H1 (cell line): ENCODE measurements around the gene KCNK3. TPM values are rescaled to one million over a fixed set of nuclear protein-coding genes. Genes with fewer than 3 reads are reported as not detected.

ENCODE experiments used
- CTCF ChIA-PET: fragments of 300-600 bp; sonication (Branson Sonifier 250); formaldehyde crosslinking; loops from one replicate; lab custom pipeline; 2021; ENCODE audit not compliant: partially characterized antibody; lab: Charles Lee
- POLR2A ChIA-PET: fragments of 300-600 bp; sonication (Branson Sonifier 250); formaldehyde crosslinking; loops from one replicate; lab custom pipeline; 2021; ENCODE audit warnings: inconsistent platforms; ENCODE audit not compliant: partially characterized antibody; lab: Charles Lee
- DNase-seq, 2 experiments: peaks; one replicate each; pipeline versions ENCODE4 v3.0.0 to v3.0.0-alpha.2; 2010 to 2022; ENCODE audit warnings: low spot score in 2 of 2, low read depth in 1 of 2, mixed read lengths in 1 of 2
- FAIRE-seq: peaks from 2 replicates; lab custom pipeline; 2011; peaks lifted over from hg19 to GRCh38; lab: Jason Lieb, UNC
- H2AFZ ChIP-seq: 2 replicates; pipeline ENCODE4 v1.8.1; 2012; ENCODE audit warnings: low read length, inconsistent platforms
- H2AK5ac ChIP-seq: 2 replicates; pipeline ENCODE4 v1.6.1; 2013; ENCODE audit warnings: low read depth, low read length
- H2BK120ac ChIP-seq: replicated peaks from 2 replicates; pipeline ENCODE3; 2013; ENCODE audit warnings: low read depth, low read length, inconsistent platforms
- H2BK12ac ChIP-seq: 2 replicates; pipeline ENCODE4 v1.6.1; 2013; ENCODE audit warnings: low read depth, low read length
- H2BK15ac ChIP-seq: 2 replicates; pipeline ENCODE4 v1.6.1; 2013; ENCODE audit warnings: low read length
- H2BK20ac ChIP-seq: 2 replicates; pipeline ENCODE4 v1.6.1; 2013; ENCODE audit warnings: low read length
- H2BK5ac ChIP-seq: 2 replicates; pipeline ENCODE4 v1.6.1; 2013; ENCODE audit warnings: low read depth, low read length
- H3K14ac ChIP-seq: 2 replicates; pipeline ENCODE4 v1.6.1; 2013; ENCODE audit warnings: inconsistent platforms; ENCODE audit not compliant: insufficient read length
- H3K18ac ChIP-seq: 2 replicates; pipeline ENCODE4 v1.6.1; 2013; ENCODE audit warnings: low read length; ENCODE audit errors: extremely low read depth
- H3K23ac ChIP-seq: 2 replicates; pipeline ENCODE4 v1.6.1; 2013; ENCODE audit warnings: inconsistent platforms; ENCODE audit not compliant: insufficient read length
- H3K23me2 ChIP-seq: 2 replicates; pipeline ENCODE4 v1.6.1; 2013; ENCODE audit warnings: low read depth, low read length
- H3K27ac ChIP-seq: 2 replicates; pipeline ENCODE4 v1.6.1; 2011; ENCODE audit warnings: low read depth, low read length, inconsistent platforms
- H3K27me3 ChIP-seq, 4 experiments: replicated peaks in 1 of 4; 1 replicate in 1 of 4; 2 replicates in 3 of 4; pipeline versions ENCODE4 v1.6.1 to v1.8.1; 2011 to 2013; ENCODE audit warnings: low read length in 3 of 4, mild to moderate bottlenecking in 3 of 4, inconsistent platforms in 2 of 4, mixed read lengths in 2 of 4, moderate library complexity in 1 of 4; ENCODE audit not compliant: control insufficient read depth in 3 of 4, insufficient read depth in 3 of 4; ENCODE audit errors: extremely low read depth in 1 of 4
- H3K36me3 ChIP-seq, 4 experiments: 2 replicates each; pipeline versions ENCODE4 v1.6.1 to v1.8.1; 2011 to 2013; ENCODE audit warnings: mild to moderate bottlenecking in 4 of 4, low read length in 3 of 4, moderate library complexity in 2 of 4, control low read depth in 1 of 4, inconsistent platforms in 1 of 4; ENCODE audit not compliant: insufficient read depth in 4 of 4, control insufficient read depth in 2 of 4
- H3K4ac ChIP-seq: replicated peaks from 2 replicates; pipeline ENCODE3; 2013; ENCODE audit warnings: low read length, low read depth, mixed read lengths, inconsistent platforms; ENCODE audit not compliant: insufficient read length
- H3K4me1 ChIP-seq, 4 experiments: replicated peaks in 1 of 4; 1 replicate in 1 of 4; 2 replicates in 3 of 4; pipeline versions ENCODE4 v1.6.1 to v1.8.1; 2011 to 2013; ENCODE audit warnings: low read length in 3 of 4, inconsistent platforms in 2 of 4, mixed read lengths in 1 of 4; ENCODE audit not compliant: insufficient read depth in 4 of 4, control insufficient read depth in 3 of 4
- H3K4me2 ChIP-seq, 2 experiments: 2 replicates each; pipeline versions ENCODE4 v1.6.1 to v1.8.1; 2011 to 2013; ENCODE audit warnings: low read depth in 2 of 2, low read length in 2 of 2, control low read depth in 1 of 2, inconsistent platforms in 1 of 2, mild to moderate bottlenecking in 1 of 2; ENCODE audit not compliant: insufficient read depth in 1 of 2
- H3K4me3 ChIP-seq, 4 experiments: fragments of 200-600, 300-600 bp in 1 of 4; sonication (generic), shearing (Covaris generic), sonication (Bioruptor Twin) in 1 of 4; 2 replicates each; pipeline versions ENCODE4 v1.5.1 to v1.8.1; 2011 to 2016; ENCODE audit warnings: low read length in 4 of 4, low read depth in 3 of 4, control low read depth in 2 of 4, inconsistent platforms in 2 of 4, mild to moderate bottlenecking in 2 of 4, mixed read lengths in 1 of 4, moderate library complexity in 1 of 4; ENCODE audit not compliant: insufficient read depth in 2 of 4; ENCODE audit errors: extremely low read depth in 1 of 4
- H3K56ac ChIP-seq: replicated peaks from 2 replicates; pipeline ENCODE3; 2013; ENCODE audit warnings: low read depth, mild to moderate bottlenecking, mixed read lengths, low read length, inconsistent platforms; ENCODE audit not compliant: insufficient read length
- H3K79me1 ChIP-seq: 2 replicates; pipeline ENCODE4 v1.6.1; 2013; ENCODE audit warnings: low read depth, low read length, control low read depth
- H3K79me2 ChIP-seq, 2 experiments: 2 replicates each; pipeline versions ENCODE4 v1.6.1 to v1.8.1; 2012 to 2013; ENCODE audit warnings: low read length in 2 of 2, mild to moderate bottlenecking in 2 of 2, inconsistent platforms in 1 of 2; ENCODE audit not compliant: insufficient read depth in 2 of 2, control insufficient read depth in 1 of 2
- H3K9ac ChIP-seq, 4 experiments: replicated peaks in 1 of 4; 1 replicate in 1 of 4; 2 replicates in 3 of 4; pipeline versions ENCODE4 v1.6.1 to v1.8.1; 2011 to 2013; ENCODE audit warnings: low read depth in 3 of 4, low read length in 3 of 4, control low read depth in 2 of 4, mild to moderate bottlenecking in 2 of 4, moderate library complexity in 2 of 4, inconsistent platforms in 1 of 4; ENCODE audit errors: extremely low read depth in 1 of 4
- H3K9me3 ChIP-seq, 2 experiments: 2 replicates each; pipeline versions ENCODE4 v1.6.1 to v1.8.1; 2012 to 2013; ENCODE audit warnings: mild to moderate bottlenecking in 2 of 2, moderate library complexity in 2 of 2, control low read depth in 1 of 2, inconsistent platforms in 1 of 2, low read depth in 1 of 2, low read length in 1 of 2, mixed read lengths in 1 of 2; ENCODE audit not compliant: insufficient read depth in 2 of 2
- H4K20me1 ChIP-seq, 2 experiments: replicated peaks in 1 of 2; 2 replicates each; pipeline versions ENCODE3 to v1.8.1; 2011 to 2013; ENCODE audit warnings: inconsistent platforms in 2 of 2, low read length in 2 of 2, mild to moderate bottlenecking in 1 of 2; ENCODE audit not compliant: insufficient read depth in 2 of 2, control insufficient read depth in 1 of 2
- H4K5ac ChIP-seq: 2 replicates; pipeline ENCODE4 v1.6.1; 2013; ENCODE audit warnings: low read length, low read depth, mixed read lengths, inconsistent platforms; ENCODE audit not compliant: insufficient read length
- H4K8ac ChIP-seq: 2 replicates; pipeline ENCODE4 v1.8.0; 2013; ENCODE audit warnings: mild to moderate bottlenecking, moderate library complexity, low read length, inconsistent platforms; ENCODE audit not compliant: insufficient read depth; ENCODE audit errors: extremely low read depth
- H4K91ac ChIP-seq: replicated peaks from 2 replicates; pipeline ENCODE3; 2013; ENCODE audit warnings: low read length, mixed read lengths, inconsistent platforms; ENCODE audit not compliant: insufficient read length
- CBX5 ChIP-seq: fragments of 300-800, 300-1000 bp; sonication (generic); IDR thresholded peaks from 2 replicates; pipeline ENCODE4 v1.7.1; 2016; ENCODE audit warnings: antibody characterized with exemption, low read length, low read depth
- EP300 ChIP-seq, 2 experiments: IDR thresholded peaks; 1 replicate in 1 of 2; 2 replicates in 1 of 2; pipeline ENCODE4 v1.6.1; 2011 to 2012; ENCODE audit warnings: low read depth in 2 of 2, low read length in 2 of 2, mild to moderate bottlenecking in 2 of 2, borderline replicate concordance in 1 of 2, inconsistent platforms in 1 of 2, moderate library complexity in 1 of 2
- JUN ChIP-seq: IDR thresholded peaks from 2 replicates; pipeline ENCODE4 v1.6.1; 2011; ENCODE audit warnings: low read depth, mild to moderate bottlenecking, improper control_type of control experiment, low read length
- JUND ChIP-seq: IDR thresholded peaks from 2 replicates; pipeline ENCODE4 v1.6.1; 2011; ENCODE audit warnings: mild to moderate bottlenecking, improper control_type of control experiment, low read length
- RAD21 ChIP-seq, 2 experiments: IDR thresholded peaks in 1 of 2; conservative IDR thresholded peaks in 1 of 2; 2 replicates each; pipeline ENCODE4 v1.6.1; 2011; ENCODE audit warnings: low read depth in 2 of 2, low read length in 2 of 2, improper control_type of control experiment in 1 of 2, inconsistent platforms in 1 of 2, mild to moderate bottlenecking in 1 of 2, moderate library complexity in 1 of 2
- RBBP5 ChIP-seq: IDR thresholded peaks from 2 replicates; pipeline ENCODE4 v1.7.1; 2012; ENCODE audit warnings: low read depth, mild to moderate bottlenecking, inconsistent platforms, low read length, moderate library complexity, borderline replicate concordance
- SP1 ChIP-seq: IDR thresholded peaks from 2 replicates; pipeline ENCODE4 v1.6.1; 2011; ENCODE audit warnings: low read depth, low read length
- TAF1 ChIP-seq: IDR thresholded peaks from 2 replicates; pipeline ENCODE4 v1.6.1; 2011; ENCODE audit warnings: mild to moderate bottlenecking, low read depth, low read length
- TAF7 ChIP-seq: optimal IDR thresholded peaks from 2 replicates; pipeline ENCODE3; 2011; ENCODE audit warnings: low read depth, mild to moderate bottlenecking, inconsistent platforms, low read length, moderate library complexity, borderline replicate concordance
- YY1 ChIP-seq: IDR thresholded peaks from 2 replicates; pipeline ENCODE4 v1.6.1; 2011; ENCODE audit warnings: low read depth, mild to moderate bottlenecking, low read length
- WGBS, 2 experiments: shearing (Covaris generic) in 1 of 2; methylation state at CpG; one replicate each; pipeline versions ENCODE4 v1.1.6 to v1.1.7; 2013 to 2015; ENCODE audit warnings: low lambda C conversion rate in 2 of 2, mixed read lengths in 2 of 2, inconsistent platforms in 1 of 2, low coverage in 1 of 2, missing lambda C conversion rate in 1 of 2; ENCODE audit not compliant: insufficient replicate concordance in 2 of 2, insufficient coverage in 1 of 2, insufficient read length in 1 of 2; ENCODE audit errors: extremely low coverage in 1 of 2, missing lambda C conversion rate in 1 of 2; 5-methylcytosine and 5-hydroxymethylcytosine counted together
- polyA plus RNA-seq, 7 experiments: library from polyadenylated mRNA; depleted of rRNA in 3 of 7; stranded (reverse) in 5 of 7; unstranded in 2 of 7; fragments of >200 nt in 5 of 7; fragments of 200-250 nt in 2 of 7; gene quantifications; 1 replicate in 5 of 7; 2 replicates in 1 of 7; 4 replicates in 1 of 7; pipeline versions ENCODE4 v1.2.1 to v1.2.3, GENCODE V29; 2011 to 2013; ENCODE audit warnings: missing spikeins in 2 of 7, mixed read lengths in 2 of 7
- total RNA-seq: library from RNA; stranded (reverse); fragmentation: NEBNext Ultra II Directional; extraction: Animal tissue kit (Norgen Biotek cat#: 25700); gene quantifications from 2 replicates; pipeline ENCODE4 v1.2.1, GENCODE V29; 2021

Gene KCNK3
- total and polyA plus RNA-seq, 2 of the 8 experiments (the other 6 are each of a cell fraction or from before 2014, with no cell fraction given) = 0.29 to 0.30 TPM

DNA sequence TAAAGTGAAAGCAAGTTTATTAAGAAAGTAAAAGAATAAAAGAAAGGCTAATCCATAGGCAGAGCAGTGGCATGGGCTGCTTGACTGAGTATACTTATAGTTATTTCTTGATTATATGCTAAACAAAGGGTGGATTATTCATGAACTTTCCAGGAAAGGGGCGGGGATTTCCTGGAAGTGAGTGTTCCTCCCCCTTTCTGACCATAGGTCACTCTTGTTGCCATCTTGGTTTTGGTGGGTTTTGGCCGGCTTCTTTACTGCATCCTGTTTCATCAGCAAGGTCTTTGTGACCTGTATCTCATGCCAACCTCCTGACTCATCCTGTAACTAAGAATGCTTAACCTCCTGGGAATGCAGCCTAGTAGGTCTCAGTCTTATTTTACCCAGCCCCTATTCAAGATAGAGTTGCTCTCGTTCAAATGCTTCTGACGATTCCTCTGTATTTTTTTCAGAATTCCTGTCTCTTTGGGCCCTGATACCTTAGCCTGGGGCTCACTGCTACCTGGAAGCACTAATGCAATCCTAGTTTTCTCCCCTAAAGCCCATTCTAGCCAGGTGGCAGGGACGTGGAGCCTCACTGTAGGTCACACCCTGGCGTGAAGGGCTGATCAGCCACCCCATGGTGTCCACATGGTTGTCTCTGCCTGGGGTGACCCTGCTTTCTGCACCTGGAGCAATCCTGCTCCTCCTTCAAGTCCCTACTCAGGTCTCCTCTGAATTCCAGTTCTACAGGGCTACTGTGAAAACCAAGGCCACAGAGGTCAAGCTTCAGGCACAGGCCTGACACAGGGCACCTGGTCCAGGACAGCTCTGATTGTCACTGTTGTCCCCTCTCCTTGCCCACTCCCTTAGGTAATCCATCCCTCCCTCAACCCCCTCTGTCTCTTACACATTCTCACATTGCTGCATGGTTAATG, 65.6 kb downstream of the KCNK3 start:
- ChIA-PET POLR2A (interaction anchor here (0.5 to 1.2 kb wide), 2 partner anchors 12 to 26 kb away, joined by 3 to 4 read pairs; no protein-coding TSS in a partner anchor), CTCF (interaction anchor here (1.1 kb wide), 1 partner anchor 33 kb away, joined by 3 read pairs; no protein-coding TSS in a partner anchor)
- H3K9ac ChIP-seq = no peak overlapping the region; a peak in 1 of 7 replicates
- peak overlapping the region; percentile 76 for H3K18ac ChIP-seq
- H4K5ac ChIP-seq = no peak overlapping the region
- peak overlapping the region; percentile 99 for H2BK5ac ChIP-seq
- H2BK120ac ChIP-seq = peak overlapping the region; percentile 36
- H4K20me1 ChIP-seq = no peaks in the 10 kb centered on the region
- no peak for DNase-seq
- H3K4ac ChIP-seq = peak overlapping the region; percentile 88
- H3K9me3 ChIP-seq = no peaks in the 10 kb centered on the region
- H3K4me1 ChIP-seq = peaks cover 9 to 19% (median 11%) of the 10 kb centered on the region in 4 experiments
- peak overlapping the region; percentile 75 for H3K27ac ChIP-seq
- no peaks in the 10 kb centered on the region for H3K79me1 ChIP-seq
- H3K23me2 ChIP-seq = no peaks in the 10 kb centered on the region
- peak overlapping the region; percentile 95; the same call in 1 of the 2 replicates for H2AK5ac ChIP-seq
- H2BK15ac ChIP-seq = peak overlapping the region; percentile 68; the same call in 1 of the 2 replicates
- H3K23ac ChIP-seq = no peak overlapping the region
- no peak overlapping the region for H2AFZ ChIP-seq
- no peak overlapping the region for H3K56ac ChIP-seq
- H2BK20ac ChIP-seq = peak overlapping the region; percentile 9; the same call in 1 of the 2 replicates
- H3K14ac ChIP-seq = no peak overlapping the region
- H3K4me2 ChIP-seq = peak overlapping the region; percentile 28 to 29; a peak in 2 of 4 replicates
- H3K36me3 ChIP-seq = no peaks in the 10 kb centered on the region
- H3K27me3 ChIP-seq = peaks cover 0 to 3% (median under 1%) of the 10 kb centered on the region in 4 experiments; a peak in 2 of 7 replicates
- no peak for FAIRE-seq
- peak overlapping the region; percentile 92 for H4K91ac ChIP-seq
- 0 out of 8 replicates have a peak overlapping the region, but pooled peaks of 1 of the 4 experiments have one; percentile 8 for H3K4me3 ChIP-seq
- H2BK12ac ChIP-seq = peak overlapping the region; percentile 100
- H3K79me2 ChIP-seq = no peaks in the 10 kb centered on the region
- peak overlapping the region; percentile 87; the same call in 1 of the 2 replicates for H4K8ac ChIP-seq
- 67% methylated on average over 6 of the region's 6 CpGs; no CpG with 5 or more reads in 1 of the 2 experiments for WGBS, 2 experiments
- TF ChIP-seq RAD21 (IDR thresholded peaks at IDR 0.05 in 1 of 2, conservative IDR thresholded peaks at IDR 0.05 in 1 of 2; ENCODE audit: low read depth in 2 of 2, low read length in 2 of 2) = no peak
- 0 out of 2 replicates have a peak, but pooled peaks have one; percentile 32 for TF ChIP-seq TAF1
- TF ChIP-seq JUND = peak; percentile 88
- TF ChIP-seq CBX5 = no peak
- TF ChIP-seq RBBP5 = peak; percentile 48; the same call in 1 of the 2 replicates
- TF ChIP-seq SP1 = peak; percentile 64
- peak in 1 of 2 experiments; percentile 75; a peak in 1 of 3 replicates for TF ChIP-seq EP300 (IDR thresholded peaks at IDR 0.05; ENCODE audit: borderline replicate concordance in 1 of 2, low read depth in 2 of 2, low read length in 2 of 2)
- peak; percentile 68; the same call in 1 of the 2 replicates for TF ChIP-seq JUN
- peak; percentile 60; the same call in 1 of the 2 replicates for TF ChIP-seq YY1
- no peak for TF ChIP-seq TAF7
